Karpas-422 (cell line): ENCODE results near the gene YIPF5. TPM values are rescaled to one million over a fixed set of nuclear protein-coding genes. Genes with fewer than 3 reads are reported as not detected.

Source experiments
- DNase-seq: peaks from one replicate; pipeline ENCODE4 v3.0.0-alpha.2; 2015
- H2AFZ ChIP-seq: fragments of 200-600 bp; sonication (generic); 2 replicates; pipeline ENCODE4 v1.6.1; 2014; ENCODE audit warnings: antibody characterized with exemption, low read length, mixed read lengths
- H3K27ac ChIP-seq: fragments of 200-600 bp; sonication (generic); 2 replicates; pipeline ENCODE4 v1.5.1; 2014; ENCODE audit warnings: mild to moderate bottlenecking, low read length, moderate library complexity
- H3K27me3 ChIP-seq: fragments of 200-600 bp; sonication (generic); 2 replicates; pipeline ENCODE4 v1.6.1; 2014; ENCODE audit warnings: low read length, mixed read lengths
- H3K36me3 ChIP-seq: fragments of 200-600 bp; sonication (generic); 2 replicates; pipeline ENCODE4 v1.6.1; 2014; ENCODE audit warnings: low read length, mixed read lengths; ENCODE audit not compliant: insufficient read depth
- H3K4me1 ChIP-seq: fragments of 200-600 bp; sonication (generic); 2 replicates; pipeline ENCODE4 v1.6.1; 2014; ENCODE audit warnings: mild to moderate bottlenecking, low read length, mixed read lengths
- H3K4me2 ChIP-seq: fragments of 200-600 bp; sonication (generic); 2 replicates; pipeline ENCODE4 v1.6.1; 2014; ENCODE audit warnings: low read length, low read depth, mild to moderate bottlenecking; ENCODE audit not compliant: poor library complexity, severe bottlenecking
- H3K4me3 ChIP-seq: fragments of 200-600 bp; sonication (generic); 2 replicates; pipeline ENCODE4 v1.5.1; 2014; ENCODE audit warnings: mild to moderate bottlenecking, antibody characterized with exemption, low read length, mixed read lengths
- H3K79me2 ChIP-seq: fragments of 200-600 bp; sonication (generic); 2 replicates; pipeline ENCODE4 v1.6.1; 2014; ENCODE audit warnings: mild to moderate bottlenecking, low read length, mixed read lengths
- H3K9ac ChIP-seq: fragments of 200-600 bp; sonication (generic); 2 replicates; pipeline ENCODE4 v1.6.0; 2014; ENCODE audit warnings: low read length
- H3K9me2 ChIP-seq: fragments of 200-600 bp; sonication (generic), shearing (Covaris generic); replicated peaks from 2 replicates; pipeline ENCODE4 v1.6.0; 2014; ENCODE audit warnings: mild to moderate bottlenecking, low read length, moderate library complexity; ENCODE audit not compliant: insufficient read depth
- H3K9me3 ChIP-seq: fragments of 300-700, 200-600 bp; sonication (generic); 2 replicates; pipeline ENCODE4 v1.6.1; 2014; ENCODE audit warnings: low read length, mixed read lengths
- H4K20me1 ChIP-seq: fragments of 200-600 bp; sonication (generic); 2 replicates; pipeline ENCODE4 v1.6.1; 2014; ENCODE audit warnings: mild to moderate bottlenecking, antibody characterized with exemption, low read length, low read depth; ENCODE audit not compliant: insufficient read depth
- total RNA-seq: library from RNA; depleted of rRNA; stranded (reverse); fragments of >200 nt; shearing (Covaris generic); gene quantifications from 2 replicates; pipeline ENCODE4 v1.2.3, GENCODE V29; 2014; ENCODE audit warnings: low replicate concordance

Gene YIPF5
- total RNA-seq, 1 experiment from 2014 or later, result 21.3 TPM

GRCh38 chr5:144191531-144191930 is 21.1 kb upstream of the YIPF5 start:
- peaks cover 25% of the 10 kb centered on the region for H3K4me1 ChIP-seq
- 0 out of 2 replicates have a peak overlapping the region, but pooled peaks have one; percentile 7 for H3K27ac ChIP-seq
- H3K4me3 ChIP-seq, result peak overlapping the region; percentile 57

GRCh38 chr5:144189800-144190429 is 19.5 kb upstream of the YIPF5 start:
- Histone ChIP-seq H3K4me1 (peaks cover 25% of the 10 kb centered on the region), H3K9me3 (no peaks in the 10 kb centered on the region), H3K4me2 (no peak overlapping the region), H3K27me3 (no peaks in the 10 kb centered on the region), H3K9me2 (no peaks in the 10 kb centered on the region), H3K79me2 (no peaks in the 10 kb centered on the region), H3K9ac (no peak overlapping the region), H3K27ac (no peak overlapping the region), H2AFZ (peak overlapping the region; percentile 49; the same call in 1 of the 2 replicates), H4K20me1 (no peaks in the 10 kb centered on the region), H3K36me3 (no peaks in the 10 kb centered on the region), H3K4me3 (no peak overlapping the region)
- no peak for DNase-seq

More at GRCh38 chr5:144191531-144191930, 21.1 kb upstream of the YIPF5 start:
- H3K4me2 ChIP-seq, result peak overlapping the region; percentile 76
- DNase-seq, result peak; percentile 50
- H2AFZ ChIP-seq, result peak overlapping the region; percentile 92
- peak overlapping the region; percentile 61 for H3K9ac ChIP-seq
- H3K9me3 ChIP-seq, result no peaks in the 10 kb centered on the region
- H3K27me3 ChIP-seq, result no peaks in the 10 kb centered on the region
- no peaks in the 10 kb centered on the region for H3K79me2 ChIP-seq
- no peaks in the 10 kb centered on the region for H4K20me1 ChIP-seq
- H3K9me2 ChIP-seq, result no peaks in the 10 kb centered on the region
- no peaks in the 10 kb centered on the region for H3K36me3 ChIP-seq

- no peaks in the 10 kb centered on the region for H3K27me3 ChIP-seq
- H4K20me1 ChIP-seq, result no peaks in the 10 kb centered on the region
- H3K9me3 ChIP-seq, result no peaks in the 10 kb centered on the region
- peak overlapping the region; percentile 50 for H3K4me2 ChIP-seq
- H3K9me2 ChIP-seq, result no peaks in the 10 kb centered on the region
- peak overlapping the region; percentile 90; the same call in 1 of the 2 replicates for H2AFZ ChIP-seq
- no peak overlapping the region; the same call in 1 of the 2 replicates for H3K4me3 ChIP-seq
- H3K9ac ChIP-seq, result 0 out of 2 replicates have a peak overlapping the region, but pooled peaks have one; percentile 16
- DNase-seq, result peak; percentile 89
- no peaks in the 10 kb centered on the region for H3K79me2 ChIP-seq
- no peaks in the 10 kb centered on the region for H3K36me3 ChIP-seq
- H3K27ac ChIP-seq, result peak overlapping the region; percentile 62
- peaks cover 25% of the 10 kb centered on the region for H3K4me1 ChIP-seq
These were observed 17.3 kb upstream of the YIPF5 start for GRCh38 chr5:144187699-144188294.

GRCh38 chr5:144183254-144183889 is 12.9 kb upstream of the YIPF5 start:
- Histone ChIP-seq H3K79me2 (no peaks in the 10 kb centered on the region), H2AFZ (no peak overlapping the region), H3K4me2 (no peak overlapping the region), H3K9me2 (no peaks in the 10 kb centered on the region), H3K9ac (no peak overlapping the region), H4K20me1 (no peaks in the 10 kb centered on the region), H3K4me3 (no peak overlapping the region), H3K27ac (no peak overlapping the region), H3K4me1 (peaks cover 15% of the 10 kb centered on the region), H3K27me3 (no peaks in the 10 kb centered on the region), H3K36me3 (no peaks in the 10 kb centered on the region), H3K9me3 (no peaks in the 10 kb centered on the region)
- peak; percentile 71 for DNase-seq

GRCh38 chr5:144179226-144179625 is 8.8 kb upstream of the YIPF5 start:
- H4K20me1 ChIP-seq, result no peaks in the 10 kb centered on the region
- no peak overlapping the region for H2AFZ ChIP-seq
- H3K4me3 ChIP-seq, result no peak overlapping the region
- no peaks in the 10 kb centered on the region for H3K27me3 ChIP-seq
- no peaks in the 10 kb centered on the region for H3K9me3 ChIP-seq
- no peak overlapping the region for H3K4me2 ChIP-seq
- H3K4me1 ChIP-seq, result no peaks in the 10 kb centered on the region
- H3K9me2 ChIP-seq, result no peaks in the 10 kb centered on the region
- no peak overlapping the region for H3K9ac ChIP-seq
- no peak for DNase-seq
- no peaks in the 10 kb centered on the region for H3K79me2 ChIP-seq
- no peaks in the 10 kb centered on the region for H3K36me3 ChIP-seq
- no peak overlapping the region for H3K27ac ChIP-seq

GRCh38 chr5:144177548-144177947 is 7.1 kb upstream of the YIPF5 start:
- Histone ChIP-seq H3K4me3 (no peak overlapping the region), H3K9me3 (no peaks in the 10 kb centered on the region), H4K20me1 (no peaks in the 10 kb centered on the region), H3K36me3 (no peaks in the 10 kb centered on the region), H3K9ac (no peak overlapping the region), H3K4me2 (no peak overlapping the region), H2AFZ (no peak overlapping the region), H3K27me3 (no peaks in the 10 kb centered on the region), H3K9me2 (no peaks in the 10 kb centered on the region), H3K79me2 (no peaks in the 10 kb centered on the region), H3K27ac (no peak overlapping the region), H3K4me1 (no peaks in the 10 kb centered on the region)
- DNase-seq, result no peak

GRCh38 chr5:144173766-144174165 is 3.3 kb upstream of the YIPF5 start:
- no peak for DNase-seq
- Histone ChIP-seq H3K36me3 (peaks cover 3% of the 10 kb centered on the region; the same call in 1 of the 2 replicates), H3K9ac (no peak overlapping the region), H3K9me2 (0 out of 2 replicates have a peak, but pooled peaks cover 3% of the 10 kb centered on the region), H3K4me1 (peaks cover 21% of the 10 kb centered on the region), H3K4me2 (no peak overlapping the region), H3K27ac (no peak overlapping the region), H3K9me3 (no peaks in the 10 kb centered on the region), H3K79me2 (peaks cover 17% of the 10 kb centered on the region), H3K4me3 (no peak overlapping the region), H2AFZ (no peak overlapping the region), H3K27me3 (no peaks in the 10 kb centered on the region), H4K20me1 (no peaks in the 10 kb centered on the region)

GRCh38 chr5:144169904-144170275 is 569 bp downstream of the YIPF5 start:
- no peak for DNase-seq
- Histone ChIP-seq H3K9me2 (0 out of 2 replicates have a peak, but pooled peaks cover 3% of the 10 kb centered on the region), H3K9ac (peak overlapping the region; percentile 80), H2AFZ (0 out of 2 replicates have a peak overlapping the region, but pooled peaks have one; percentile 49), H3K4me2 (peak overlapping the region; percentile 86), H4K20me1 (no peaks in the 10 kb centered on the region), H3K4me3 (peak overlapping the region; percentile 86), H3K4me1 (peaks cover 27% of the 10 kb centered on the region), H3K9me3 (no peaks in the 10 kb centered on the region), H3K27me3 (no peaks in the 10 kb centered on the region), H3K79me2 (peaks cover 42% of the 10 kb centered on the region), H3K27ac (no peak overlapping the region), H3K36me3 (peaks cover 10% of the 10 kb centered on the region; the same call in 1 of the 2 replicates)
